Measurements from ENCODE around the gene USH2A. TPM values are rescaled to one million over a fixed set of nuclear protein-coding genes. Genes with fewer than 3 reads are reported as not detected.

USH2A gene
- total RNA-seq, 1 experiment from 2014 or later: not detected

- Histone ChIP-seq H3K4me3 (replicated peaks in 1 of 2; ENCODE audit: low read depth in 1 of 2, low read length in 2 of 2) (no peak overlapping the region), H2AFZ (ENCODE audit: low read depth, low read length, poor library complexity, severe bottlenecking) (no peak overlapping the region), H3K9ac (ENCODE audit: low read length) (no peak overlapping the region), H3K4me1 (ENCODE audit: control insufficient read depth in 1 of 2, insufficient read depth in 2 of 2, low read length in 2 of 2) (no peaks in the 10 kb centered on the region), H3K9me3 (ENCODE audit: control insufficient read depth in 1 of 2, insufficient read depth in 1 of 2, low read depth in 1 of 2, low read length in 2 of 2) (no peaks in the 10 kb centered on the region), H3K27ac (ENCODE audit: low read depth, low read length) (no peak overlapping the region), H3K4me2 (ENCODE audit: low read length) (no peak overlapping the region), H3K36me3 (ENCODE audit: control insufficient read depth in 1 of 2, insufficient read depth in 2 of 2, low read length in 2 of 2) (no peaks in the 10 kb centered on the region), H3K79me2 (ENCODE audit: insufficient read depth, low read length) (no peaks in the 10 kb centered on the region), H4K20me1 (ENCODE audit: insufficient read depth) (no peaks in the 10 kb centered on the region), H3K27me3 (ENCODE audit: insufficient read depth, low read length) (no peaks in the 10 kb centered on the region), H3K9me2 (ENCODE audit: insufficient read depth) (no peaks in the 10 kb centered on the region)
- CTCF ChIA-PET: no interaction called here
- BruUV-seq (replicated peaks): no TSS peak
- RAD21 ChIA-PET (ENCODE audit: low non-redundant PET in 1 of 2, low total read pairs in 2 of 2, uncharacterized antibody in 2 of 2, unreplicated experiment in 2 of 2): no interaction called here
- ATAC-seq: no peak
- no peak for DNase-seq (ENCODE audit: low read depth, low spot score)
- POLR2A ChIA-PET: no interaction called here
- intact Hi-C loops (cut with micrococcal nuclease): no loop called here
- TF ChIP-seq CEBPB (IDR thresholded peaks at IDR 0.05; ENCODE audit: low read depth) (no peak), EZH2phosphoT487 (IDR thresholded peaks at IDR 0.05; ENCODE audit: borderline replicate concordance) (no peak), SP1 (IDR thresholded peaks at IDR 0.05; ENCODE audit: low read depth) (no peak), ZNF274 (IDR thresholded peaks at IDR 0.05; ENCODE audit: low read depth, low read length) (no peak), YY1 (IDR thresholded peaks at IDR 0.05; ENCODE audit: extremely low read depth, insufficient replicate concordance, low read depth, low read length) (no peak), SIN3A (IDR thresholded peaks at IDR 0.05; ENCODE audit: low read depth) (no peak), ZFX (IDR thresholded peaks at IDR 0.05) (no peak), RAD21 (IDR thresholded peaks at IDR 0.05; ENCODE audit: low read depth) (no peak), POLR2A (IDR thresholded peaks at IDR 0.05; ENCODE audit: borderline replicate concordance, extremely low read depth, insufficient read depth, insufficient read length) (no peak), POLR2AphosphoS5 (IDR thresholded peaks at IDR 0.05; ENCODE audit: low read depth, low read length) (no peak), EZH2 (IDR thresholded peaks at IDR 0.05) (no peak)
- TF ChIP-seq, protein P1, sequence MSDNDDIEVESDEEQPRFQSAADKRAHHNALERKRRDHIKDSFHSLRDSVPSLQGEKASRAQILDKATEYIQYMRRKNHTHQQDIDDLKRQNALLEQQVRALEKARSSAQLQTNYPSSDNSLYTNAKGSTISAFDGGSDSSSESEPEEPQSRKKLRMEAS (IDR thresholded peaks at IDR 0.05): no peak
- TF ChIP-seq, protein P2, sequence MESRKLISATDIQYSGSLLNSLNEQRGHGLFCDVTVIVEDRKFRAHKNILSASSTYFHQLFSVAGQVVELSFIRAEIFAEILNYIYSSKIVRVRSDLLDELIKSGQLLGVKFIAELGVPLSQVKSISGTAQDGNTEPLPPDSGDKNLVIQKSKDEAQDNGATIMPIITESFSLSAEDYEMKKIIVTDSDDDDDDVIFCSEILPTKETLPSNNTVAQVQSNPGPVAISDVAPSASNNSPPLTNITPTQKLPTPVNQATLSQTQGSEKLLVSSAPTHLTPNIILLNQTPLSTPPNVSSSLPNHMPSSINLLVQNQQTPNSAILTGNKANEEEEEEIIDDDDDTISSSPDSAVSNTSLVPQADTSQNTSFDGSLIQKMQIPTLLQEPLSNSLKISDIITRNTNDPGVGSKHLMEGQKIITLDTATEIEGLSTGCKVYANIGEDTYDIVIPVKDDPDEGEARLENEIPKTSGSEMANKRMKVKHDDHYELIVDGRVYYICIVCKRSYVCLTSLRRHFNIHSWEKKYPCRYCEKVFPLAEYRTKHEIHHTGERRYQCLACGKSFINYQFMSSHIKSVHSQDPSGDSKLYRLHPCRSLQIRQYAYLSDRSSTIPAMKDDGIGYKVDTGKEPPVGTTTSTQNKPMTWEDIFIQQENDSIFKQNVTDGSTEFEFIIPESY (IDR thresholded peaks at IDR 0.05; ENCODE audit: extremely low read depth, insufficient replicate concordance, low read length): no peak
These were observed 33.4 kb upstream of the USH2A start for GRCh38 chr1:216456682-216457081.

Measured in HCT116 (cell line).